Stimulated activated naive CD4-positive, alpha-beta T cell (primary cell): ENCODE measurements around the gene PCGF1.

Experiments
- DNase-seq, 6 experiments: peaks; one replicate each; lab custom pipeline; 2025; lab: John Stamatoyannopoulos, UW

Gene PCGF1

DNA sequence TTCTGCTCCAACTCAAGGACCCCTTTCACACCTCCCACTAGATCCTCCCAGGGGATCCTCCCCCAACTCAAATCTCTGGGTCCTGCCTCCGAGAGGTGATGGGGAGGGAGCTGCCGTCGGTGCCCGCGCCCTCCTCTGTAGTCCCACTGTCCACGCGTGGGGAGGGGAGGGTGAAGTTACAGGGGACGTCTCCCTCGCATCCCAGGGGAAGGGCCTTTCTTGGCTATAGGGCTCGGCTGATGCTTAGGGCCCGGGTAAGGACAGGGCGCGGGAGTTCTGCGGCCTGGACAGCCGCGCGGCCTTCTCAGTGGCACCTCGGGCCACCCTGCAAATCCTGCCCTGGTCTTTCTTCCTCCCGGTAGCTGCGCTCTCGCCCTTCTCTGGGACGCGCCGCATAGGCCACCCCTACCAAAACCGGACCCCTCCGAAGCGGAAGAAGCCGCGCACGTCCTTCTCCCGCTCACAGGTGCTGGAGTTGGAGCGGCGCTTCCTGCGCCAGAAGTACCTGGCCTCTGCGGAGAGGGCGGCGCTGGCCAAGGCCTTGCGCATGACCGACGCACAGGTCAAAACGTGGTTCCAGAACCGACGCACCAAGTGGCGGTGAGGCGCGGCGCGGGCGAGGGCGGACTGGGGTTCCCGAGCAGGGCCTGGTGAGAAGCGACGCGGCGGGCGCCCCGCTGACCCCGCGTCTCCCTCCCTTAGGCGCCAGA lies 7.9 kb upstream of the PCGF1 start:
- peak in 2 of 6 experiments; percentile 4 to 30 for DNase-seq

DNA sequence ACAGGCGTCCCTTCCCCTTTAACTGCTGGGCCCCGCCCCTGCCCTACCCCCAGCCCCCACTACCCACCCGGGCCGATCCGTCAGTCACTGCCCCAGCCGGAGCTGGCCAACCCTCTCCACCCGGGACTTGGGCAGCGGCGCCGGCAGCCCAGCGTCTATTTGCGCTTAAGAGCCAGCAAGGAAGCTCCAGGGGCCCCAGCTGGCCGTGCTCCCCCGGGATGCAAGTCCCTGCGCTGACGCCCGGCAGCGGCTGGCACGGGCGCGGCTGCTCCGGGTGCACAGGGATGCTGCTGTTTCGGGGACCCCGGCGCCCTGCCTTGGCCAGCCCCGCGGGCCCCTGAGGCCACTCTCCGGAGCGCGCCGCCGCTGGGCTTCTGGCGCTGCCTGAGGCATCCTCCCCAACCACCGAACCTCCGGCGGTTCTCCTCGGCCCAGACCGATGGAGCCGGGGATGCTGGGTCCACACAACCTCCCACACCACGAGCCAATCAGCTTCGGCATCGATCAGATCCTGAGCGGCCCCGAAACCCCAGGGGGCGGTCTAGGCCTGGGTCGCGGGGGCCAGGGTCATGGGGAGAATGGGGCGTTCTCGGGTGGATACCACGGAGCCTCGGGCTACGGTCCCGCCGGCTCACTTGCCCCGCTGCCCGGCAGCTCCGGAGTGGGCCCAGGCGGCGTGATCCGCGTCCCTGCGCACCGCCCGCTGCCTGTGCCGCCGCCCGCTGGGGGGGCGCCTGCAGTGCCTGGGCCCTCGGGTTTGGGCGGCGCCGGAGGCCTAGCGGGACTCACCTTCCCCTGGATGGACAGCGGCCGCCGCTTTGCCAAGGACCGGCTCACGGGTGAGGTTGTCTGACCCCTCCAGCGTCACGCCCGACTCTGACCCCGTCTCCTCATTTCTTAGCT lies 7.1 kb upstream of the PCGF1 start, which contains the start of gene TLX2:
Gene TLX2, plus strand, starts transcription at position 83 of the 903 bp plus-strand sequence. Its CDS starts 357 bp downstream, at position 440.
- peak in 2 of 6 experiments; percentile 30 to 43 for DNase-seq

DNA sequence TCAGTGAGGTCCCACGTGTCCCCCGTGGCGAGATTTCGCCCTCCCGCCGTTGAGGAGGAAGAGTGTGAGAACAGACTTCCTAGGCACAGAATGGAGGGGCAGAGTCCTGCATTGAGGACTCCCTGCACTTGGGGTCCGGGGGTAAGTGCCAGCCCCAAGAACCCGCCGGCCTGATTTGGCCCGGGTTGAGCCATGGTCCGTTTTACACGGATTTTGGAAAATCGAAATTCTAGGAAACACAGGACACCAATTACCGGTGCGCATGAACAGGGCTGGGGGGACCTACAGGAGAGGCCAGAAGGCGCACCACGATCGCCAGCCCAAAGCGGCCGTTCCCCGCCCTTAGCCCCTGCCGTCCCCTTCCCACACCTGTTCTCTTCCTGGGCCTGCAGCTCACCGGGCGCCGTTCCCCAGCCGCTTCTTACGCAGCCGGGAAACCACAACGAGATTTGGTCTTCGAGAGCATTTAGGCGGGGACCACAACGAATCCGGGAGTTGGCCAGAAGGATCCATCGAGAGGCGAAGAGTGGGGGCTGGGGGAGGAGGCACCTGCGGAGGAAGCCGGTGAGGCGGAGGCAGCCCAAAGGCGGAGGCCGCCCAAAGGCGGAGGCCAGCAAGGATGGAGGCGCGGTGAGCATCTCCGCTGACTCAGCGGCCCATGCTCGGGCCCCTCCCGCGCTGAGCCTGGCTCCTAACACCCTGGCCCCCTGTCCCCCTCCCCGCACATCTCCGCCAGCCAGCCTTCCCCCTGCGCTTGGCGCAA lies 6.3 kb upstream of the PCGF1 start:
- DNase-seq: peak in 2 of 6 experiments; percentile 20 to 28

GRCh38 chr2:74512744-74513604 lies 5.5 kb upstream of the PCGF1 start:
- DNase-seq: no peak

- DNase-seq: no peak
Observed at GRCh38 chr2:74511104-74511989, 3.9 kb upstream of the PCGF1 start.

DNA sequence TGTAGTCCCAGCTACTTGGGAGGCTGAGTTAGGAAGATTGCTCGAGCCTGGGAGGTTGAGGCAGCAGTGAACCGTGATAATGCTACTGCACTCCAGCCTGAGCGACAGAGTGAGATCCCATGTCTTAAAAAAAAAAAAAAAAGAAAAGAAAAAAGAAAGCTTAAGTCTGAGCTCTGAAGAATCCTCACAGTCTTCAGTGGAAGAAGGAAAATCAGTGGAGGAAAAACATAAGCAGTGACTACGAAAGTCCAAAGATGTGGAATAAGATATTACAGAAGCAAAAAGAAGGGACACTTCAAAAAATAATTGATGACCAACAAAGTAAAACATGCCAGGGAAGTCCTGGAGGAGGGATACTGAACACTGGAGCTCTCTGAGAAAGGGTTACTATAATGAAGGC lies 2.8 kb upstream of the PCGF1 start:
- no peak for DNase-seq

- peak in 2 of 6 experiments; percentile 13 to 51 for DNase-seq
Observed at GRCh38 chr2:74507926-74508520, 528 bp upstream of the PCGF1 start.

- DNase-seq: no peak
Observed at GRCh38 chr2:74505448-74506246, 1.8 kb downstream of the PCGF1 start.

- DNase-seq: no peak
Observed at GRCh38 chr2:74504591-74504990, 2.9 kb downstream of the PCGF1 start.

DNA sequence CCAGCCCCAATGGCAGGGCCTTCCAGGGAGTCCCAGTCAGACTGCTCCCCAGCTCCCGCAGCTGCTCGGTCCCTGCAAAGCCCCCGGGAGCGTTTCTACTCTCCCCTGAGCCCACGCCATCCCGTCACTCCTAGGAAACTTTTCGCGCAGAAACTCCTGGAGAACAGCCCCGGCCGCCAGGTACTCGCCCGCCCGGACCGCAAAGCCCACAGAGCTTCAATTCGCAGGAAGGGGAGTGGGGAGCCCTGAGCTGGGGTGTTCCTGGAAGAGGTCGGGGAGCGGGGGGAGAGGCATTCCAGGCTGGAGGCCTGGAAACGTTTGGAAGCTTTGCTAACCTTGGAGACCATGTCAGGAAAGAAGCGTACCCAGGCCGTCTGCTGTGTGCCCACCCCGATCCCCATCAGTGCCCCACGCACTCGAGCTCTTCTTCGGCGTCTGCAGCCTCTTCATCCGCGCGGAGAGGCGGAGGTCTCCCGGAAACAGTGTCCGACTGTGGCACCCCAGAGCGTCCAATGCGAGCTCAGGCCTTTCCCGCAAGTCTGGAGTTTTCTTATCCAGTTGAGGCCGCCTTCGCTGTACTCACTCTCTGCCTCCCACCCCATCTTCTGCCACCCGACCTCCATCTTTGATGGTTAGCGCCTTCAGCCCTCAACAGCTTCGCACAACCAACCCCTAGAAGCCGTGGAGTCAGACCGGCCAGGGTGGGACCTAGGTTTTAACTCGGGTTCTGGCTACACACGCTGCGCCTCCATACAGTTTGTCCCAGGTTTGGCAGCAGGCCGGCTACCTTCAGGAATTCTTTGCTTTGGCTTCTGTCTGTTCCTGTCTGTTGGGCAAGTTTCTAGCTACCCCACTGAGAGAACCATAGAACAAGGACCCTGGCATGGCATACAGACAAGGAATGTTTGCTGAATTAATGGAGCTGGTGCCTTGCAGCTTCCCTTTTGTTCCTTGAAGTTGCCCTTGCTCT lies 3.7 kb downstream of the PCGF1 start:
- DNase-seq: no peak

GRCh38 chr2:74502720-74503505 lies 4.6 kb downstream of the PCGF1 start:
- DNase-seq: no peak

DNA sequence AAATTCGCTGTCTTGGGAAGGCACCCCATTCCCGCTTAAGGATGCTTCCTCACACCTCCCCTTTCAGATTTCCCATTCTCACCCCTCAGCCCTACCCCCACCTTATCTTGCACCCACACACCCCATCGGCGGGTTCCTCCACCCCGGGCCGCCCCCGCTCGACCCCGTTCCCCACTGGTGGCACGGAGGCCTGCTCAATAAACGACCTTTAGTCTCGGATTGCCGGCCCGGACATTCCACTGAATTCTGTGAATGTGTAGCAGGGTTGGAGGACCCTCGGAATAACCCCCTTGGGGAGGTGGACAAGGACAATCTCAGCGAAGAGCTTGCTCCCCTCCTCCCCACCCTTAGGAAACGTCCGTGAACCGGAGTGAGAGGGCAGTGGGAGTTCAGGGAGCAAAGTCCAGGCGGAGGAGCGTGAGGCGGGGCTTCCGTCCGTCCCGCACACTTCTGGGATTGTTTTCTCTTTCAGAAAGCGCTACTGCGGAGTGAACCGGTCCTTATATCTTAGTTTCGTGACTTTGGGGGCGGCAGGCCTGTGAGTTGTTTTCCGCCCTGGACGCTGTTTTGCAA lies 5.3 kb downstream of the PCGF1 start:
- no peak for DNase-seq

DNA sequence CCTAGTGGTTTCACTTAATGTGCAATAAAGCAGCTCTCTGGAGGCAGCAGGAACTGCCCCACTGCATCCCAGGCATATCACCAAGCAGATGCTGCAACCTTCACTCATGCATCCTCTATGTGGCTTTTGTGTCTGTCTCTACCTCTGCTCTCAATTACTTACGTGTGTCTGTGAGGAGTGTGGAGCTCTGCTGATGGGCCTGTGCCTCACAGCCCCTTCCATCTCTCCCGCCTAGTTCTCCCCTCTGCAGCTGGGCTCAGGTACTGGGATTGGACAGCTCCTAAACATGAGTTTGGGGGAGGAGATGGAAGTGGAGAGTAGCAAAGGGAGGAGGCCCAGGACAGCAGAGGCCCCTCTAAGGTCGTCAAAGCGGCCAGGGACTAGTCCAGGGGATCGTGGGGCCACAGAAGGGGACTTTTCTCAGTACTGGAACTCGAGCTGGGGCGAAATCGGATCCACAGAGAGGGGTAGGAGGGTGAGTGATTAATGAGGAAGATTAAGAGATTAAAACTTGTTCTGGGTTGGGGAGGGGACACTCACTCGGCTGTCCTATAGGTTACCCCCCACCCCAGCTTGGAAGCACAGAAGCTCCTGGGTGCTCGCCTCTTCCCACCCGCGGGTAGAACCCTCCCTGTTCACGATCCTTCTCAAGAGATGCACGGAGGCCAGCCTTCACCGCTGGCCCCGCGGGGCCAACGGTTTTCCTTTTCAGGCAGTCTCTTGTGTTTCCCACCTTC lies 6.0 kb downstream of the PCGF1 start:
- DNase-seq: no peak

DNA sequence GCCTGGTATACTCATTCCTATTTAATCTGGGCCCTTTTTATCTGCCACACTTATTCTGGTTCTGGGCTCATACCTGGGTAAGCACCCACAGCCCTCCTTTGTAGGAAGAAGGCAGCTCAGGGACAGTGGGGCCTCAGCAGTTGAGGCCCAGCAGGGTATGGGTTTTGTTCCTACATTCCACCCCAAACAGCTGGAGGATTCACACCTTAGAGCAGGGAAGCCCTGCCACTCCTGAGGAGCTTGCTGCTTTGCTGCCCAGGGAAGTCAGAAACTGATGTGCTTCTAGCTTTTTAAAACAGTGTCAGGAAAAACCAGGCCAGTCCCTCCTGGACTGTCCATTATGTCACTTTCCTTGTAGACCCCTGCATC lies 6.9 kb downstream of the PCGF1 start:
- DNase-seq: no peak

GRCh38 chr2:74499940-74500577 lies 7.4 kb downstream of the PCGF1 start:
- no peak for DNase-seq
